H9 (cell line): ENCODE measurements around the gene RRP9. TPM values are rescaled to one million over a fixed set of nuclear protein-coding genes. Genes with fewer than 3 reads are reported as not detected.

Experiments used
- DNase-seq: peaks from one replicate; pipeline ENCODE4 v3.0.0-alpha.2; 2017
- H2AFZ ChIP-seq: one replicate; pipeline ENCODE4 v1.6.1; 2013; ENCODE audit warnings: mild to moderate bottlenecking, low read length, control low read depth, moderate library complexity
- H2AK5ac ChIP-seq: 2 replicates; pipeline ENCODE4 v1.6.1; 2013; ENCODE audit warnings: low read length, control low read depth, mixed read lengths; ENCODE audit not compliant: insufficient read length
- H2BK120ac ChIP-seq: one replicate; pipeline ENCODE4 v1.6.1; 2013; ENCODE audit warnings: low read depth, mild to moderate bottlenecking, low read length, control low read depth, inconsistent platforms; ENCODE audit not compliant: poor library complexity, severe bottlenecking
- H2BK12ac ChIP-seq: 2 replicates; pipeline ENCODE4 v1.6.1; 2013; ENCODE audit warnings: low read length, control low read depth, mixed read lengths, low read depth; ENCODE audit not compliant: insufficient read length
- H2BK15ac ChIP-seq: 2 replicates; pipeline ENCODE4 v1.6.1; 2013; ENCODE audit warnings: low read depth, low read length, control low read depth
- H2BK20ac ChIP-seq: one replicate; pipeline ENCODE4 v1.6.1; 2013; ENCODE audit warnings: low read depth, mild to moderate bottlenecking, low read length, control low read depth, inconsistent platforms; ENCODE audit not compliant: poor library complexity, severe bottlenecking
- H2BK5ac ChIP-seq: 2 replicates; pipeline ENCODE4 v1.6.1; 2013; ENCODE audit warnings: low read length, control low read depth, mixed read lengths; ENCODE audit not compliant: insufficient read length
- H3K14ac ChIP-seq: 2 replicates; pipeline ENCODE4 v1.6.1; 2013; ENCODE audit warnings: low read length, control low read depth; ENCODE audit not compliant: insufficient read depth
- H3K18ac ChIP-seq: 2 replicates; pipeline ENCODE4 v1.6.1; 2013; ENCODE audit warnings: low read depth, mild to moderate bottlenecking, mixed read lengths, low read length, control low read depth; ENCODE audit not compliant: insufficient read length
- H3K23ac ChIP-seq: 2 replicates; pipeline ENCODE4 v1.6.1; 2013; ENCODE audit warnings: low read length, control low read depth, mixed read lengths, low read depth; ENCODE audit not compliant: insufficient read length
- H3K23me2 ChIP-seq: 2 replicates; pipeline ENCODE4 v1.6.1; 2013; ENCODE audit warnings: low read depth, mild to moderate bottlenecking, mixed read lengths, low read length, control low read depth; ENCODE audit not compliant: insufficient read length, poor library complexity, severe bottlenecking
- H3K27ac ChIP-seq: 2 replicates; pipeline ENCODE4 v1.5.1; 2013; ENCODE audit warnings: low read length, control low read depth, mixed read lengths, low read depth; ENCODE audit not compliant: insufficient read length
- H3K27me3 ChIP-seq: 2 replicates; pipeline ENCODE4 v1.6.1; 2013; ENCODE audit warnings: low read length, control low read depth, inconsistent platforms; ENCODE audit not compliant: insufficient read depth
- H3K4ac ChIP-seq: 2 replicates; pipeline ENCODE4 v1.6.1; 2013; ENCODE audit warnings: low read depth, mild to moderate bottlenecking, control low read depth, inconsistent platforms, low read length, moderate library complexity
- H3K4me1 ChIP-seq: 2 replicates; pipeline ENCODE4 v1.6.1; 2013; ENCODE audit warnings: low read length, control low read depth, inconsistent platforms; ENCODE audit not compliant: insufficient read depth
- H3K4me2 ChIP-seq: 2 replicates; pipeline ENCODE4 v1.6.1; 2013; ENCODE audit warnings: low read length, control low read depth, mixed read lengths; ENCODE audit not compliant: insufficient read length, insufficient read depth
- H3K56ac ChIP-seq: 2 replicates; pipeline ENCODE4 v1.6.1; 2013; ENCODE audit warnings: low read depth, mild to moderate bottlenecking, mixed read lengths, low read length, control low read depth; ENCODE audit not compliant: insufficient read length
- H3K79me1 ChIP-seq: 2 replicates; pipeline ENCODE4 v1.6.1; 2013; ENCODE audit warnings: low read depth, mild to moderate bottlenecking, moderate library complexity, low read length, control low read depth, inconsistent platforms; ENCODE audit not compliant: insufficient read depth, poor library complexity, severe bottlenecking
- H3K79me2 ChIP-seq: 2 replicates; pipeline ENCODE4 v1.6.1; 2013; ENCODE audit warnings: low read length, control low read depth, inconsistent platforms; ENCODE audit not compliant: insufficient read depth
- H3K9ac ChIP-seq: 2 replicates; pipeline ENCODE4 v1.6.1; 2013; ENCODE audit warnings: low read length, control low read depth, mixed read lengths; ENCODE audit not compliant: insufficient read length; ENCODE audit errors: extremely low read depth
- H3K9me3 ChIP-seq: one replicate; pipeline ENCODE4 v1.6.1; 2013; ENCODE audit warnings: low read depth, low read length, inconsistent platforms; ENCODE audit not compliant: control insufficient read depth
- H3T11ph ChIP-seq: one replicate; pipeline ENCODE4 v1.6.1; 2013; ENCODE audit warnings: mild to moderate bottlenecking, low read length, control low read depth, inconsistent platforms
- H4K20me1 ChIP-seq: one replicate; pipeline ENCODE4 v1.6.1; 2013; ENCODE audit not compliant: control insufficient read depth, insufficient read length, insufficient read depth
- H4K5ac ChIP-seq: 2 replicates; pipeline ENCODE4 v1.6.1; 2013; ENCODE audit warnings: low read depth, mild to moderate bottlenecking, mixed read lengths, low read length, control low read depth; ENCODE audit not compliant: insufficient read length
- H4K8ac ChIP-seq: replicated peaks from 2 replicates; pipeline ENCODE4 v1.6.1; 2013; ENCODE audit warnings: low read length, control low read depth, mixed read lengths, low read depth; ENCODE audit not compliant: insufficient read length
- H4K91ac ChIP-seq: 2 replicates; pipeline ENCODE4 v1.6.1; 2013; ENCODE audit warnings: low read depth, mild to moderate bottlenecking, moderate library complexity, mixed read lengths, low read length, control low read depth; ENCODE audit not compliant: insufficient read length
- H3K27ac Mint-ChIP-seq, 3 experiments: 2 replicates in 2 of 3; 3 replicates in 1 of 3; pipeline ENCODE4 v1.8.0; 2020 to 2021; ENCODE audit warnings: mixed read lengths in 3 of 3, mild to moderate bottlenecking in 1 of 3, moderate library complexity in 1 of 3
- H3K27me3 Mint-ChIP-seq: 2 replicates; pipeline ENCODE4 v1.8.0; 2021; ENCODE audit warnings: low read depth, mild to moderate bottlenecking, moderate library complexity, mixed read lengths
- H3K36me3 Mint-ChIP-seq, 3 experiments: 2 replicates in 2 of 3; 3 replicates in 1 of 3; pipeline ENCODE4 v1.8.0; 2020 to 2021; ENCODE audit warnings: low read depth in 3 of 3, mixed read lengths in 3 of 3; ENCODE audit not compliant: insufficient read depth in 1 of 3
- H3K4me1 Mint-ChIP-seq, 2 experiments: 2 replicates each; pipeline ENCODE4 v1.8.0; 2020; ENCODE audit warnings: mixed read lengths in 2 of 2
- H3K4me3 Mint-ChIP-seq, 2 experiments: 2 replicates in 1 of 2; 3 replicates in 1 of 2; pipeline ENCODE4 v1.8.0; 2020 to 2021; ENCODE audit warnings: mild to moderate bottlenecking in 2 of 2, mixed read lengths in 2 of 2, moderate library complexity in 1 of 2
- H3K9me3 Mint-ChIP-seq, 2 experiments: 2 replicates in 1 of 2; 3 replicates in 1 of 2; pipeline ENCODE4 v1.8.0; 2020; ENCODE audit warnings: mild to moderate bottlenecking in 2 of 2, mixed read lengths in 2 of 2, moderate library complexity in 1 of 2
- total RNA-seq: library from RNA; stranded (reverse); gene quantifications from 2 replicates; pipeline ENCODE4 v1.2.1, GENCODE V29; 2021
- TF ChIP-seq, protein P1 (sequence below): fragments of 200-600 bp; sonication (generic); conservative IDR thresholded peaks from 3 replicates; pipeline ENCODE4 v1.8.0; 2021; ENCODE audit warnings: antibody characterized with exemption, mild to moderate bottlenecking

Gene RRP9
- total RNA-seq, 1 experiment from 2014 or later, result 64.0 TPM

GRCh38 chr3:51886447-51886846 lies 55.3 kb downstream of the RRP9 start:
- Histone ChIP-seq H3K23ac (no peak overlapping the region), H2BK12ac (no peak overlapping the region), H3K9ac (no peak overlapping the region), H4K20me1 (no peaks in the 10 kb centered on the region), H4K5ac (no peak overlapping the region), H3T11ph (no peak overlapping the region), H4K8ac (no peak overlapping the region), H2BK120ac (no peak overlapping the region), H3K9me3 (no peaks in the 10 kb centered on the region), H3K79me2 (no peaks in the 10 kb centered on the region), H3K18ac (no peak overlapping the region), H4K91ac (no peak overlapping the region), H3K4me1 (no peaks in the 10 kb centered on the region), H3K14ac (no peak overlapping the region), H3K56ac (no peak overlapping the region), H2BK20ac (no peak overlapping the region), H2BK15ac (no peak overlapping the region), H3K23me2 (no peaks in the 10 kb centered on the region), H3K4ac (no peak overlapping the region), H3K4me2 (no peak overlapping the region), H2BK5ac (no peak overlapping the region), H2AFZ (no peak overlapping the region), H3K79me1 (no peaks in the 10 kb centered on the region), H3K27me3 (no peaks in the 10 kb centered on the region), H3K27ac (no peak overlapping the region), H2AK5ac (no peak overlapping the region)
- H3K27me3 Mint-ChIP-seq, result peaks cover 3% of the 10 kb centered on the region
- H3K9me3 Mint-ChIP-seq, result no peaks in the 10 kb centered on the region; a peak in 1 of 5 replicates
- TF ChIP-seq, protein P1, sequence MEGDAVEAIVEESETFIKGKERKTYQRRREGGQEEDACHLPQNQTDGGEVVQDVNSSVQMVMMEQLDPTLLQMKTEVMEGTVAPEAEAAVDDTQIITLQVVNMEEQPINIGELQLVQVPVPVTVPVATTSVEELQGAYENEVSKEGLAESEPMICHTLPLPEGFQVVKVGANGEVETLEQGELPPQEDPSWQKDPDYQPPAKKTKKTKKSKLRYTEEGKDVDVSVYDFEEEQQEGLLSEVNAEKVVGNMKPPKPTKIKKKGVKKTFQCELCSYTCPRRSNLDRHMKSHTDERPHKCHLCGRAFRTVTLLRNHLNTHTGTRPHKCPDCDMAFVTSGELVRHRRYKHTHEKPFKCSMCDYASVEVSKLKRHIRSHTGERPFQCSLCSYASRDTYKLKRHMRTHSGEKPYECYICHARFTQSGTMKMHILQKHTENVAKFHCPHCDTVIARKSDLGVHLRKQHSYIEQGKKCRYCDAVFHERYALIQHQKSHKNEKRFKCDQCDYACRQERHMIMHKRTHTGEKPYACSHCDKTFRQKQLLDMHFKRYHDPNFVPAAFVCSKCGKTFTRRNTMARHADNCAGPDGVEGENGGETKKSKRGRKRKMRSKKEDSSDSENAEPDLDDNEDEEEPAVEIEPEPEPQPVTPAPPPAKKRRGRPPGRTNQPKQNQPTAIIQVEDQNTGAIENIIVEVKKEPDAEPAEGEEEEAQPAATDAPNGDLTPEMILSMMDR, result no peak
- no peak overlapping the region for H3K4me3 Mint-ChIP-seq
- no peak for DNase-seq
- no peak overlapping the region for H3K27ac Mint-ChIP-seq
- H3K4me1 Mint-ChIP-seq, result peaks cover 3 to 4% of the 10 kb centered on the region in 2 experiments; a peak in 1 of 4 replicates
- H3K36me3 Mint-ChIP-seq, result no peaks in the 10 kb centered on the region

Other genes with a start within 250 kb of the RRP9 start
- 1.5 and 1.9 TPM in 2 replicates for gene GRM2, start 234.8 kb downstream of the RRP9 start, total RNA-seq
- not detected in 2 replicates for gene IQCF6, start 162.7 kb downstream of the RRP9 start, total RNA-seq
- not detected in 2 replicates for gene IQCF2, start 80.3 kb downstream of the RRP9 start, total RNA-seq
- gene IQCF5, start 66.3 kb downstream of the RRP9 start, total RNA-seq, result not detected in 2 replicates
- gene IQCF1, start 38.6 kb downstream of the RRP9 start, total RNA-seq, result not detected in 2 replicates
- 1.3 and 2.1 TPM in 2 replicates for gene PARP3, start 459 bp upstream of the RRP9 start, total RNA-seq
- gene GPR62, start 13.5 kb upstream of the RRP9 start, total RNA-seq, result 0.13 and 0.33 TPM in 2 replicates
- gene PCBP4, start 25.6 kb upstream of the RRP9 start, total RNA-seq, result 20.9 and 24.6 TPM in 2 replicates
- 7.4 and 8.4 TPM in 2 replicates for gene ABHD14B, start 32.1 kb upstream of the RRP9 start, total RNA-seq
- 3.0 and 3.1 TPM in 2 replicates for gene ABHD14A, start 33.2 kb upstream of the RRP9 start, total RNA-seq
- gene ACY1, start 41.6 kb upstream of the RRP9 start, total RNA-seq, result 62.6 and 63.6 TPM in 2 replicates
- gene RPL29, start 54.0 kb upstream of the RRP9 start, total RNA-seq, result 1,592 and 1,656 TPM in 2 replicates
- gene DUSP7, start 114.7 kb upstream of the RRP9 start, total RNA-seq, result 23.5 and 24.0 TPM in 2 replicates
- 29.0 and 29.3 TPM in 2 replicates for gene POC1A, start 212.5 kb upstream of the RRP9 start, total RNA-seq